T-helper 1 cell (primary cell): ENCODE data around the gene YES1.
"Not testable (repeated sequence)": the region's sequence is repeated elsewhere in the genome, so short reads cannot be mapped to it uniquely, and the experiment has no call there.

ENCODE experiments used
- DNase-seq, 5 donors: peaks; one replicate each; pipeline ENCODE4 v3.0.0-alpha.2; 2012 to 2020

YES1 gene

GRCh38 chr18:717003-717402 lies 95.0 kb downstream of the YES1 start:
- DNase-seq: no peak

- peak in 1 of 5 donors; percentile 76 for DNase-seq
Observed at GRCh38 chr18:715626-716025, 96.4 kb downstream of the YES1 start.

- peak in 1 of 5 donors; percentile 5 for DNase-seq
Observed at GRCh38 chr18:713135-713490, 98.9 kb downstream of the YES1 start.

GRCh38 chr18:712401-713134 lies 99.5 kb downstream of the YES1 start, which contains the start of gene ENOSF1:
Gene ENOSF1, minus strand, starts transcription at chr18:712630. Its CDS starts 43 bp downstream, at chr18:712587.
- peak; percentile 57 to 90 (median 67) for DNase-seq

GRCh38 chr18:711657-712400 lies 100.2 kb downstream of the YES1 start:
- peak; percentile 13 to 87 (median 47) for DNase-seq

- DNase-seq: no peak
Observed at GRCh38 chr18:711310-711656, 100.8 kb downstream of the YES1 start.

- DNase-seq: no peak
Observed at GRCh38 chr18:710418-711300, 101.4 kb downstream of the YES1 start.

GRCh38 chr18:709771-710170 lies 102.3 kb downstream of the YES1 start:
- no peak for DNase-seq

GRCh38 chr18:708096-708495 lies 103.9 kb downstream of the YES1 start:
- no peak for DNase-seq

- DNase-seq: no peak
Observed at GRCh38 chr18:706405-706804, 105.6 kb downstream of the YES1 start.

- DNase-seq: no peak
Observed at GRCh38 chr18:703213-703967, 108.7 kb downstream of the YES1 start.

GRCh38 chr18:697800-698199 lies 114.2 kb downstream of the YES1 start:
- DNase-seq: no peak

- no peak for DNase-seq
Observed at GRCh38 chr18:697012-697411, 115.0 kb downstream of the YES1 start.

GRCh38 chr18:693466-694187 lies 118.4 kb downstream of the YES1 start:
- no peak for DNase-seq

GRCh38 chr18:692824-693223 lies 119.2 kb downstream of the YES1 start:
- DNase-seq: no peak

GRCh38 chr18:688323-688722 lies 123.7 kb downstream of the YES1 start:
- no peak for DNase-seq

GRCh38 chr18:686339-687111 lies 125.5 kb downstream of the YES1 start:
- DNase-seq: no peak

GRCh38 chr18:685438-685837 lies 126.6 kb downstream of the YES1 start:
- DNase-seq: no peak

- DNase-seq: no peak
Observed at GRCh38 chr18:683531-683930, 128.5 kb downstream of the YES1 start.

GRCh38 chr18:682833-683232 lies 129.2 kb downstream of the YES1 start:
- no peak for DNase-seq

GRCh38 chr18:682416-682815 lies 129.6 kb downstream of the YES1 start:
- not testable (repeated sequence) for DNase-seq
